H1 (cell line): ENCODE data around the gene KCTD12. TPM values are rescaled to one million over a fixed set of nuclear protein-coding genes. Genes with fewer than 3 reads are reported as not detected.

Experiments used
- CTCF ChIA-PET: fragments of 300-600 bp; sonication (Branson Sonifier 250); formaldehyde crosslinking; loops from one replicate; lab custom pipeline; 2021; ENCODE audit not compliant: partially characterized antibody; lab: Charles Lee
- POLR2A ChIA-PET: fragments of 300-600 bp; sonication (Branson Sonifier 250); formaldehyde crosslinking; loops from one replicate; lab custom pipeline; 2021; ENCODE audit warnings: inconsistent platforms; ENCODE audit not compliant: partially characterized antibody; lab: Charles Lee
- DNase-seq, 2 experiments: peaks; one replicate each; pipeline versions ENCODE4 v3.0.0 to v3.0.0-alpha.2; 2010 to 2022; ENCODE audit warnings: low spot score in 2 of 2, low read depth in 1 of 2, mixed read lengths in 1 of 2
- FAIRE-seq: peaks from 2 replicates; lab custom pipeline; 2011; peaks lifted over from hg19 to GRCh38; lab: Jason Lieb, UNC
- H2AFZ ChIP-seq: 2 replicates; pipeline ENCODE4 v1.8.1; 2012; ENCODE audit warnings: low read length, inconsistent platforms
- H2AK5ac ChIP-seq: 2 replicates; pipeline ENCODE4 v1.6.1; 2013; ENCODE audit warnings: low read depth, low read length
- H2BK120ac ChIP-seq: replicated peaks from 2 replicates; pipeline ENCODE3; 2013; ENCODE audit warnings: low read depth, low read length, inconsistent platforms
- H2BK12ac ChIP-seq: 2 replicates; pipeline ENCODE4 v1.6.1; 2013; ENCODE audit warnings: low read depth, low read length
- H2BK15ac ChIP-seq: 2 replicates; pipeline ENCODE4 v1.6.1; 2013; ENCODE audit warnings: low read length
- H2BK20ac ChIP-seq: 2 replicates; pipeline ENCODE4 v1.6.1; 2013; ENCODE audit warnings: low read length
- H2BK5ac ChIP-seq: 2 replicates; pipeline ENCODE4 v1.6.1; 2013; ENCODE audit warnings: low read depth, low read length
- H3K14ac ChIP-seq: 2 replicates; pipeline ENCODE4 v1.6.1; 2013; ENCODE audit warnings: inconsistent platforms; ENCODE audit not compliant: insufficient read length
- H3K18ac ChIP-seq: 2 replicates; pipeline ENCODE4 v1.6.1; 2013; ENCODE audit warnings: low read length; ENCODE audit errors: extremely low read depth
- H3K23ac ChIP-seq: 2 replicates; pipeline ENCODE4 v1.6.1; 2013; ENCODE audit warnings: inconsistent platforms; ENCODE audit not compliant: insufficient read length
- H3K23me2 ChIP-seq: 2 replicates; pipeline ENCODE4 v1.6.1; 2013; ENCODE audit warnings: low read depth, low read length
- H3K27ac ChIP-seq: 2 replicates; pipeline ENCODE4 v1.6.1; 2011; ENCODE audit warnings: low read depth, low read length, inconsistent platforms
- H3K27me3 ChIP-seq, 4 experiments: replicated peaks in 1 of 4; 1 replicate in 1 of 4; 2 replicates in 3 of 4; pipeline versions ENCODE4 v1.6.1 to v1.8.1; 2011 to 2013; ENCODE audit warnings: low read length in 3 of 4, mild to moderate bottlenecking in 3 of 4, inconsistent platforms in 2 of 4, mixed read lengths in 2 of 4, moderate library complexity in 1 of 4; ENCODE audit not compliant: control insufficient read depth in 3 of 4, insufficient read depth in 3 of 4; ENCODE audit errors: extremely low read depth in 1 of 4
- H3K36me3 ChIP-seq, 4 experiments: 2 replicates each; pipeline versions ENCODE4 v1.6.1 to v1.8.1; 2011 to 2013; ENCODE audit warnings: mild to moderate bottlenecking in 4 of 4, low read length in 3 of 4, moderate library complexity in 2 of 4, control low read depth in 1 of 4, inconsistent platforms in 1 of 4; ENCODE audit not compliant: insufficient read depth in 4 of 4, control insufficient read depth in 2 of 4
- H3K4ac ChIP-seq: replicated peaks from 2 replicates; pipeline ENCODE3; 2013; ENCODE audit warnings: low read length, low read depth, mixed read lengths, inconsistent platforms; ENCODE audit not compliant: insufficient read length
- H3K4me1 ChIP-seq, 4 experiments: replicated peaks in 1 of 4; 1 replicate in 1 of 4; 2 replicates in 3 of 4; pipeline versions ENCODE4 v1.6.1 to v1.8.1; 2011 to 2013; ENCODE audit warnings: low read length in 3 of 4, inconsistent platforms in 2 of 4, mixed read lengths in 1 of 4; ENCODE audit not compliant: insufficient read depth in 4 of 4, control insufficient read depth in 3 of 4
- H3K4me2 ChIP-seq, 2 experiments: 2 replicates each; pipeline versions ENCODE4 v1.6.1 to v1.8.1; 2011 to 2013; ENCODE audit warnings: low read depth in 2 of 2, low read length in 2 of 2, control low read depth in 1 of 2, inconsistent platforms in 1 of 2, mild to moderate bottlenecking in 1 of 2; ENCODE audit not compliant: insufficient read depth in 1 of 2
- H3K4me3 ChIP-seq, 4 experiments: fragments of 200-600, 300-600 bp in 1 of 4; sonication (generic), shearing (Covaris generic), sonication (Bioruptor Twin) in 1 of 4; 2 replicates each; pipeline versions ENCODE4 v1.5.1 to v1.8.1; 2011 to 2016; ENCODE audit warnings: low read length in 4 of 4, low read depth in 3 of 4, control low read depth in 2 of 4, inconsistent platforms in 2 of 4, mild to moderate bottlenecking in 2 of 4, mixed read lengths in 1 of 4, moderate library complexity in 1 of 4; ENCODE audit not compliant: insufficient read depth in 2 of 4; ENCODE audit errors: extremely low read depth in 1 of 4
- H3K56ac ChIP-seq: replicated peaks from 2 replicates; pipeline ENCODE3; 2013; ENCODE audit warnings: low read depth, mild to moderate bottlenecking, mixed read lengths, low read length, inconsistent platforms; ENCODE audit not compliant: insufficient read length
- H3K79me1 ChIP-seq: 2 replicates; pipeline ENCODE4 v1.6.1; 2013; ENCODE audit warnings: low read depth, low read length, control low read depth
- H3K79me2 ChIP-seq, 2 experiments: 2 replicates each; pipeline versions ENCODE4 v1.6.1 to v1.8.1; 2012 to 2013; ENCODE audit warnings: low read length in 2 of 2, mild to moderate bottlenecking in 2 of 2, inconsistent platforms in 1 of 2; ENCODE audit not compliant: insufficient read depth in 2 of 2, control insufficient read depth in 1 of 2
- H3K9ac ChIP-seq, 4 experiments: replicated peaks in 1 of 4; 1 replicate in 1 of 4; 2 replicates in 3 of 4; pipeline versions ENCODE4 v1.6.1 to v1.8.1; 2011 to 2013; ENCODE audit warnings: low read depth in 3 of 4, low read length in 3 of 4, control low read depth in 2 of 4, mild to moderate bottlenecking in 2 of 4, moderate library complexity in 2 of 4, inconsistent platforms in 1 of 4; ENCODE audit errors: extremely low read depth in 1 of 4
- H3K9me3 ChIP-seq, 2 experiments: 2 replicates each; pipeline versions ENCODE4 v1.6.1 to v1.8.1; 2012 to 2013; ENCODE audit warnings: mild to moderate bottlenecking in 2 of 2, moderate library complexity in 2 of 2, control low read depth in 1 of 2, inconsistent platforms in 1 of 2, low read depth in 1 of 2, low read length in 1 of 2, mixed read lengths in 1 of 2; ENCODE audit not compliant: insufficient read depth in 2 of 2
- H4K20me1 ChIP-seq, 2 experiments: replicated peaks in 1 of 2; 2 replicates each; pipeline versions ENCODE3 to v1.8.1; 2011 to 2013; ENCODE audit warnings: inconsistent platforms in 2 of 2, low read length in 2 of 2, mild to moderate bottlenecking in 1 of 2; ENCODE audit not compliant: insufficient read depth in 2 of 2, control insufficient read depth in 1 of 2
- H4K5ac ChIP-seq: 2 replicates; pipeline ENCODE4 v1.6.1; 2013; ENCODE audit warnings: low read length, low read depth, mixed read lengths, inconsistent platforms; ENCODE audit not compliant: insufficient read length
- H4K8ac ChIP-seq: 2 replicates; pipeline ENCODE4 v1.8.0; 2013; ENCODE audit warnings: mild to moderate bottlenecking, moderate library complexity, low read length, inconsistent platforms; ENCODE audit not compliant: insufficient read depth; ENCODE audit errors: extremely low read depth
- H4K91ac ChIP-seq: replicated peaks from 2 replicates; pipeline ENCODE3; 2013; ENCODE audit warnings: low read length, mixed read lengths, inconsistent platforms; ENCODE audit not compliant: insufficient read length
- CEBPB ChIP-seq: IDR thresholded peaks from 2 replicates; pipeline ENCODE4 v1.6.1; 2012; ENCODE audit warnings: low read depth, low read length
- CTCF ChIP-seq, 3 experiments: IDR thresholded peaks; 1 replicate in 2 of 3; 2 replicates in 1 of 3; pipeline versions ENCODE4 v1.5.1 to v1.6.1; 2011; ENCODE audit warnings: low read length in 3 of 3, mild to moderate bottlenecking in 3 of 3, inconsistent platforms in 2 of 3, low read depth in 1 of 3, moderate library complexity in 1 of 3; ENCODE audit not compliant: insufficient read depth in 1 of 3; ENCODE audit errors: control extremely low read depth in 1 of 3
- FOSL1 ChIP-seq: IDR thresholded peaks from 2 replicates; pipeline ENCODE4 v1.6.1; 2011; ENCODE audit warnings: mild to moderate bottlenecking, low read depth, low read length, moderate library complexity; ENCODE audit not compliant: insufficient read depth
- HDAC6 ChIP-seq: IDR thresholded peaks from one replicate; pipeline ENCODE4 v1.7.1; 2012; ENCODE audit warnings: low read depth, mild to moderate bottlenecking, inconsistent platforms, low read length, moderate library complexity
- RFX5 ChIP-seq: IDR thresholded peaks from 2 replicates; pipeline ENCODE4 v1.6.1; 2011; ENCODE audit warnings: low read depth, low read length, improper control_type of control experiment, borderline replicate concordance
- SP4 ChIP-seq: IDR thresholded peaks from 2 replicates; pipeline ENCODE4 v1.6.1; 2012; ENCODE audit warnings: low read length, inconsistent platforms
- SUZ12 ChIP-seq: fragments of 200-600 bp; sonication (generic); IDR thresholded peaks from 2 replicates; pipeline ENCODE4 v1.6.1; 2012; ENCODE audit warnings: mild to moderate bottlenecking, inconsistent platforms, low read length, moderate library complexity, mixed read lengths
- WGBS, 2 experiments: shearing (Covaris generic) in 1 of 2; methylation state at CpG; one replicate each; pipeline versions ENCODE4 v1.1.6 to v1.1.7; 2013 to 2015; ENCODE audit warnings: low lambda C conversion rate in 2 of 2, mixed read lengths in 2 of 2, inconsistent platforms in 1 of 2, low coverage in 1 of 2, missing lambda C conversion rate in 1 of 2; ENCODE audit not compliant: insufficient replicate concordance in 2 of 2, insufficient coverage in 1 of 2, insufficient read length in 1 of 2; ENCODE audit errors: extremely low coverage in 1 of 2, missing lambda C conversion rate in 1 of 2; 5-methylcytosine and 5-hydroxymethylcytosine counted together
- polyA plus RNA-seq, 7 experiments: library from polyadenylated mRNA; depleted of rRNA in 3 of 7; stranded (reverse) in 5 of 7; unstranded in 2 of 7; fragments of >200 nt in 5 of 7; fragments of 200-250 nt in 2 of 7; gene quantifications; 1 replicate in 5 of 7; 2 replicates in 1 of 7; 4 replicates in 1 of 7; pipeline versions ENCODE4 v1.2.1 to v1.2.3, GENCODE V29; 2011 to 2013; ENCODE audit warnings: missing spikeins in 2 of 7, mixed read lengths in 2 of 7
- total RNA-seq: library from RNA; stranded (reverse); fragmentation: NEBNext Ultra II Directional; extraction: Animal tissue kit (Norgen Biotek cat#: 25700); gene quantifications from 2 replicates; pipeline ENCODE4 v1.2.1, GENCODE V29; 2021

The KCTD12 gene
- total and polyA plus RNA-seq, 2 of the 8 experiments (the other 6 are each of a cell fraction or from before 2014, with no cell fraction given) = 2.5 to 9.6 TPM

- no peak overlapping the region for H4K91ac ChIP-seq
- H3K9ac ChIP-seq = no peak overlapping the region
- H4K20me1 ChIP-seq = no peaks in the 10 kb centered on the region
- H3K79me2 ChIP-seq = no peaks in the 10 kb centered on the region
- no peak overlapping the region for H2BK15ac ChIP-seq
- FAIRE-seq (no peak), DNase-seq (no peak)
- H4K5ac ChIP-seq = no peak overlapping the region
- 79% methylated on average over 2 of the region's 2 CpGs; no CpG with 5 or more reads in 1 of the 2 experiments for WGBS, 2 experiments
- H3K56ac ChIP-seq = no peak overlapping the region
- H2BK12ac ChIP-seq = no peak overlapping the region
- no peak overlapping the region for H3K4me3 ChIP-seq
- no peak overlapping the region for H4K8ac ChIP-seq
- H3K23me2 ChIP-seq = peaks cover 3% of the 10 kb centered on the region; the same call in 1 of the 2 replicates
- H3K4me2 ChIP-seq = no peak overlapping the region
- H3K4me1 ChIP-seq = no peaks in the 10 kb centered on the region
- no peaks in the 10 kb centered on the region for H3K79me1 ChIP-seq
- H3K27me3 ChIP-seq = no peaks in the 10 kb centered on the region
- H3K27ac ChIP-seq = no peak overlapping the region
- H2BK5ac ChIP-seq = no peak overlapping the region
- H2BK120ac ChIP-seq = no peak overlapping the region
- no peak overlapping the region for H3K14ac ChIP-seq
- H3K23ac ChIP-seq = no peak overlapping the region
- H2AFZ ChIP-seq = no peak overlapping the region
- peaks cover under 1 to 3% of the 10 kb centered on the region in 2 experiments; a peak in 1 of 4 replicates for H3K9me3 ChIP-seq
- no peaks in the 10 kb centered on the region for H3K36me3 ChIP-seq
- no peak overlapping the region for H2AK5ac ChIP-seq
- CTCF ChIA-PET = interaction anchor here (0.8 to 2.7 kb wide), 16 partner anchors 10 to 1027 kb away, joined by 3 to 16 read pairs (median 5); partner anchors contain the start of gene KCTD12
- no peak overlapping the region for H3K4ac ChIP-seq
- no peak overlapping the region for H2BK20ac ChIP-seq
- POLR2A ChIA-PET = no interaction called here
- H3K18ac ChIP-seq = no peak overlapping the region
- TF ChIP-seq FOSL1 (no peak), SP4 (no peak), HDAC6 (no peak), SUZ12 (no peak), CTCF (IDR thresholded peaks at IDR 0.05; ENCODE audit: control extremely low read depth in 1 of 3, insufficient read depth in 1 of 3, low read depth in 1 of 3, low read length in 3 of 3) (no peak), RFX5 (no peak), CEBPB (no peak)
Observed at GRCh38 chr13:76904507-76904906, 18.3 kb upstream of the KCTD12 start.
